Neural progenitor cell (in vitro differentiated cells): Measurements from ENCODE around the gene P2RX7.

ENCODE experiments used
- CTCF ChIP-seq: fragments of 200-600 bp; sonication (generic); IDR thresholded peaks from 2 replicates; pipeline ENCODE4 v1.5.1; 2017; ENCODE audit warnings: antibody characterized with exemption, mild to moderate bottlenecking
- EZH2 ChIP-seq: fragments of 200-600 bp; sonication (generic); IDR thresholded peaks from 2 replicates; pipeline ENCODE4 v1.6.1; 2017; ENCODE audit warnings: antibody characterized with exemption, mild to moderate bottlenecking, moderate library complexity

- TF ChIP-seq CTCF (no peak), EZH2 (no peak)
Observed at GRCh38 chr12:121129811-121130147, 2.9 kb upstream of the P2RX7 start.
